WTC11 (cell line): ENCODE results near the gene BRME1. TPM values are rescaled to one million over a fixed set of nuclear protein-coding genes. Genes with fewer than 3 reads are reported as not detected.

Source experiments
- ATF1 ChIP-seq: sonication (generic); formaldehyde crosslinking; IDR thresholded peaks from 2 replicates; pipeline ENCODE4 v1.8.1; 2023; ENCODE audit warnings: mild to moderate bottlenecking, moderate library complexity, missing genetic modification reagents
- CREB1 ChIP-seq: sonication (generic); formaldehyde crosslinking; IDR thresholded peaks from 2 replicates; pipeline ENCODE4 v1.8.0; 2023; ENCODE audit warnings: mild to moderate bottlenecking, missing genetic modification reagents
- CREM ChIP-seq: sonication (generic); formaldehyde crosslinking; IDR thresholded peaks from 2 replicates; pipeline ENCODE4 v1.8.1; 2022; ENCODE audit warnings: mild to moderate bottlenecking, missing genetic modification reagents, moderate library complexity
- ELF4 ChIP-seq: sonication (generic); formaldehyde crosslinking; IDR thresholded peaks from 2 replicates; pipeline ENCODE4 v1.8.1; 2022; ENCODE audit warnings: low read depth, mild to moderate bottlenecking, moderate library complexity, missing genetic modification reagents
- EMX1 ChIP-seq: fragments of 250-450 bp; sonication (Bioruptor Pico); IDR thresholded peaks from 2 replicates; pipeline ENCODE4 v1.8.0; 2021; ENCODE audit warnings: mild to moderate bottlenecking
- ETV6 ChIP-seq: sonication (generic); formaldehyde crosslinking; IDR thresholded peaks from 2 replicates; pipeline ENCODE4 v1.8.1; 2022; ENCODE audit warnings: mild to moderate bottlenecking, missing genetic modification reagents
- FOXJ3 ChIP-seq: sonication (generic); formaldehyde crosslinking; IDR thresholded peaks from 2 replicates; pipeline ENCODE4 v1.9.0; 2021; ENCODE audit warnings: missing genetic modification reagents, mild to moderate bottlenecking, borderline replicate concordance
- IRF2 ChIP-seq: sonication (generic); formaldehyde crosslinking; IDR thresholded peaks from 2 replicates; pipeline ENCODE4 v1.8.0; 2022; ENCODE audit warnings: low read depth, missing genetic modification reagents, borderline replicate concordance
- KAT7 ChIP-seq: sonication (generic); formaldehyde crosslinking; IDR thresholded peaks from 2 replicates; pipeline ENCODE4 v1.8.1; 2023; ENCODE audit warnings: missing genetic modification reagents, mild to moderate bottlenecking, borderline replicate concordance
- MXD4 ChIP-seq: fragments of 250-450 bp; sonication (Bioruptor Pico); IDR thresholded peaks from 2 replicates; pipeline ENCODE4 v1.8.0; 2021; ENCODE audit warnings: mild to moderate bottlenecking, moderate library complexity, borderline replicate concordance
- NFYB ChIP-seq: sonication (generic); formaldehyde crosslinking; conservative IDR thresholded peaks from 2 replicates; pipeline ENCODE4 v1.8.0; 2022; ENCODE audit warnings: low read depth, missing genetic modification reagents
- RELA ChIP-seq: sonication (generic); formaldehyde crosslinking; IDR thresholded peaks from 2 replicates; pipeline ENCODE4 v1.8.1; 2022; ENCODE audit warnings: missing genetic modification reagents, mild to moderate bottlenecking, borderline replicate concordance
- SMAD3 ChIP-seq: sonication (generic); formaldehyde crosslinking; IDR thresholded peaks from 2 replicates; pipeline ENCODE4 v1.8.0; 2022; ENCODE audit warnings: missing genetic modification reagents, mild to moderate bottlenecking, borderline replicate concordance
- SOX15 ChIP-seq: fragments of 250-450 bp; sonication (Bioruptor Pico); IDR thresholded peaks from 2 replicates; pipeline ENCODE4 v1.9.0; 2021; ENCODE audit warnings: mild to moderate bottlenecking
- TCF7 ChIP-seq: sonication (generic); formaldehyde crosslinking; IDR thresholded peaks from 2 replicates; pipeline ENCODE4 v1.8.0; 2022; ENCODE audit warnings: mild to moderate bottlenecking, low read depth, missing genetic modification reagents, moderate library complexity
- TP53 ChIP-seq: sonication (generic); formaldehyde crosslinking; IDR thresholded peaks from 2 replicates; pipeline ENCODE4 v1.8.1; 2023; ENCODE audit warnings: mild to moderate bottlenecking, missing genetic modification reagents
- ZNF121 ChIP-seq: sonication (generic); formaldehyde crosslinking; IDR thresholded peaks from 2 replicates; pipeline ENCODE4 v1.8.0; 2023; ENCODE audit warnings: missing genetic modification reagents
- ZNF232 ChIP-seq: sonication (generic); formaldehyde crosslinking; IDR thresholded peaks from 2 replicates; pipeline ENCODE4 v1.8.0; 2022; ENCODE audit warnings: mild to moderate bottlenecking, missing genetic modification reagents
- ZNF396 ChIP-seq: fragments of 250-450 bp; sonication (Bioruptor Pico); IDR thresholded peaks from 2 replicates; pipeline ENCODE4 v1.8.0; 2021; ENCODE audit warnings: mild to moderate bottlenecking, moderate library complexity, borderline replicate concordance
- ZNF423 ChIP-seq: fragments of 250-450 bp; sonication (Bioruptor Pico); IDR thresholded peaks from 2 replicates; pipeline ENCODE4 v2.1.2; 2022; ENCODE audit warnings: mild to moderate bottlenecking, moderate library complexity
- total RNA-seq: library from RNA; stranded (reverse); gene quantifications from 3 replicates; pipeline ENCODE4 v1.2.3, GENCODE V29; 2021
- TF ChIP-seq, protein P1 (sequence below): sonication (generic); formaldehyde crosslinking; IDR thresholded peaks from 2 replicates; pipeline ENCODE4 v1.8.0; 2023; ENCODE audit warnings: mild to moderate bottlenecking, missing genetic modification reagents
- TF ChIP-seq, protein P2 (sequence below): sonication (generic); formaldehyde crosslinking; IDR thresholded peaks from 2 replicates; pipeline ENCODE4 v1.8.0; 2022; ENCODE audit warnings: mild to moderate bottlenecking, missing genetic modification reagents
- TF ChIP-seq, protein P3 (sequence below): sonication (generic); formaldehyde crosslinking; IDR thresholded peaks from 2 replicates; pipeline ENCODE4 v1.8.1; 2022; ENCODE audit warnings: low read depth, mild to moderate bottlenecking, moderate library complexity, missing genetic modification reagents, borderline replicate concordance
- TF ChIP-seq, protein P4 (sequence below): sonication (generic); formaldehyde crosslinking; conservative IDR thresholded peaks from 2 replicates; pipeline ENCODE4 v1.8.1; 2022; ENCODE audit warnings: mild to moderate bottlenecking, missing genetic modification reagents
- TF ChIP-seq, protein P5 (sequence below): fragments of 200-600 bp; IDR thresholded peaks from 2 replicates; pipeline ENCODE4 v1.8.0; 2022; ENCODE audit warnings: antibody characterized with exemption
- TF ChIP-seq, protein P6 (sequence below): sonication (generic); formaldehyde crosslinking; IDR thresholded peaks from 2 replicates; pipeline ENCODE4 v1.8.0; 2022; ENCODE audit warnings: mild to moderate bottlenecking, missing genetic modification reagents
- TF ChIP-seq, protein P7 (sequence below): sonication (generic); formaldehyde crosslinking; IDR thresholded peaks from 2 replicates; pipeline ENCODE4 v1.8.0; 2022; ENCODE audit warnings: mild to moderate bottlenecking, missing genetic modification reagents
- TF ChIP-seq, protein P8 (sequence below): sonication (generic); formaldehyde crosslinking; IDR thresholded peaks from 2 replicates; pipeline ENCODE4 v1.8.0; 2022; ENCODE audit warnings: mild to moderate bottlenecking, missing genetic modification reagents

BRME1 gene
- total RNA-seq, 1 experiment from 2014 or later: 5.0 TPM

DNA sequence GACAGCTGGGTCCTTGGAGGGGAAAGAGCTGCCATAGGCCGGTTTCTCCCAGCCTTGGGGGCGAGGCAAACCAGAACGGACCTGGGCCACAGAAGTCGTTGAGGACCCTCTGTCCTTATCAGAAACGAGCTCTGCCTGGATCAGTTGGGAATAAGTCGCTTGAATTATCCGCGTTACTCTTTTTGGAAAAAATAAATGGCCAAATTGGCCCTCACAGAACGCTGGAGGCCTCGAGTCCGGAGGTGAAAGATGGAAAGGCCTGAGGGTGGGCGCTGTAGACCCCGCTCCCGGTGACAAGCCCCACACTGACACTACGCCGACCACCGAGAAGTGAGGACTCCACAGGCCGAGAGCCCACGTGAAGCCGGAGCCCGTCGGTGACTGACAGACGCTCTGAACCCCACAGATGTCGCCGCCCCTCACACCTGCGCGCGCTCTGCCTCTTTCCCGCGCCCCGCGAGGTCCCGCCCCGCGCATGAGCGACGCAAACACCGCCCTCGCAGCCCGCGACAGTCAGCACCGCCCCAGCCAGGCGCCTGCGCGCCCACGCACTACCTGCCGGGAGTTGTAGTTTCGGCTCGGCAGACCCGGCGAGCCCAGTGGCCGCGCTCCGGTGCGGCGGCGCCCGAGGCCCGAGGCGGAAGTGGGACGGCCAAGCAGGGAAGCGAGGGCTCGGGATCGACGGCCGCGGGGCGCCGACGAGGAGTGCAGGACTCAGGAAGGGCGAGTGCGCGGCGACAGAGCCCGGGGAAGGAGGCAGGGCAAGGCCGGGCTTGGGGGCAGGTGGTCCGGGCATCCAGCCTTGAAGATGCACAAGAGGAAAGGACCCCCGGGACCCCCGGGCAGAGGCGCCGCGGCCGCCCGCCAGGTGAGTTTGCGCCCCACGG lies at the start of gene BRME1, which contains the start of gene CC2D1A (continued):
- TF ChIP-seq, protein P1, sequence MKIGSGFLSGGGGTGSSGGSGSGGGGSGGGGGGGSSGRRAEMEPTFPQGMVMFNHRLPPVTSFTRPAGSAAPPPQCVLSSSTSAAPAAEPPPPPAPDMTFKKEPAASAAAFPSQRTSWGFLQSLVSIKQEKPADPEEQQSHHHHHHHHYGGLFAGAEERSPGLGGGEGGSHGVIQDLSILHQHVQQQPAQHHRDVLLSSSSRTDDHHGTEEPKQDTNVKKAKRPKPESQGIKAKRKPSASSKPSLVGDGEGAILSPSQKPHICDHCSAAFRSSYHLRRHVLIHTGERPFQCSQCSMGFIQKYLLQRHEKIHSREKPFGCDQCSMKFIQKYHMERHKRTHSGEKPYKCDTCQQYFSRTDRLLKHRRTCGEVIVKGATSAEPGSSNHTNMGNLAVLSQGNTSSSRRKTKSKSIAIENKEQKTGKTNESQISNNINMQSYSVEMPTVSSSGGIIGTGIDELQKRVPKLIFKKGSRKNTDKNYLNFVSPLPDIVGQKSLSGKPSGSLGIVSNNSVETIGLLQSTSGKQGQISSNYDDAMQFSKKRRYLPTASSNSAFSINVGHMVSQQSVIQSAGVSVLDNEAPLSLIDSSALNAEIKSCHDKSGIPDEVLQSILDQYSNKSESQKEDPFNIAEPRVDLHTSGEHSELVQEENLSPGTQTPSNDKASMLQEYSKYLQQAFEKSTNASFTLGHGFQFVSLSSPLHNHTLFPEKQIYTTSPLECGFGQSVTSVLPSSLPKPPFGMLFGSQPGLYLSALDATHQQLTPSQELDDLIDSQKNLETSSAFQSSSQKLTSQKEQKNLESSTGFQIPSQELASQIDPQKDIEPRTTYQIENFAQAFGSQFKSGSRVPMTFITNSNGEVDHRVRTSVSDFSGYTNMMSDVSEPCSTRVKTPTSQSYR (CRISPR knock-in tag): peak; percentile 70; the same call in 1 of the 2 replicates
- TF ChIP-seq TP53 (CRISPR knock-in tag) (peak; percentile 95), CREB1 (peak; percentile 85; the same call in 1 of the 2 replicates), IRF2 (CRISPR knock-in tag) (0 out of 2 replicates have a peak, but pooled peaks have one; percentile 75), ETV6 (CRISPR knock-in tag) (peak; percentile 96), CREM (CRISPR knock-in tag) (peak; percentile 77), KAT7 (CRISPR knock-in tag) (no peak), ZNF396 (CRISPR knock-in tag) (no peak), RELA (CRISPR knock-in tag) (no peak), ATF1 (peak; percentile 94), ZNF232 (CRISPR knock-in tag) (peak; percentile 83; the same call in 1 of the 2 replicates), SMAD3 (CRISPR knock-in tag) (peak; percentile 83; the same call in 1 of the 2 replicates), FOXJ3 (CRISPR knock-in tag) (no peak), NFYB (CRISPR knock-in tag) (peak; percentile 52), ELF4 (CRISPR knock-in tag) (0 out of 2 replicates have a peak, but pooled peaks have one; percentile 64), MXD4 (CRISPR knock-in tag) (no peak), SOX15 (CRISPR knock-in tag) (no peak), TCF7 (CRISPR knock-in tag) (0 out of 2 replicates have a peak, but pooled peaks have one; percentile 61), ZNF121 (CRISPR knock-in tag) (no peak), ZNF423 (CRISPR knock-in tag) (no peak), EMX1 (CRISPR knock-in tag) (no peak)
- TF ChIP-seq, protein P2, sequence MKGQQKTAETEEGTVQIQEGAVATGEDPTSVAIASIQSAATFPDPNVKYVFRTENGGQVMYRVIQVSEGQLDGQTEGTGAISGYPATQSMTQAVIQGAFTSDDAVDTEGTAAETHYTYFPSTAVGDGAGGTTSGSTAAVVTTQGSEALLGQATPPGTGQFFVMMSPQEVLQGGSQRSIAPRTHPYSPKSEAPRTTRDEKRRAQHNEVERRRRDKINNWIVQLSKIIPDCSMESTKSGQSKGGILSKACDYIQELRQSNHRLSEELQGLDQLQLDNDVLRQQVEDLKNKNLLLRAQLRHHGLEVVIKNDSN (CRISPR knock-in tag): peak; percentile 80
- TF ChIP-seq, protein P3, sequence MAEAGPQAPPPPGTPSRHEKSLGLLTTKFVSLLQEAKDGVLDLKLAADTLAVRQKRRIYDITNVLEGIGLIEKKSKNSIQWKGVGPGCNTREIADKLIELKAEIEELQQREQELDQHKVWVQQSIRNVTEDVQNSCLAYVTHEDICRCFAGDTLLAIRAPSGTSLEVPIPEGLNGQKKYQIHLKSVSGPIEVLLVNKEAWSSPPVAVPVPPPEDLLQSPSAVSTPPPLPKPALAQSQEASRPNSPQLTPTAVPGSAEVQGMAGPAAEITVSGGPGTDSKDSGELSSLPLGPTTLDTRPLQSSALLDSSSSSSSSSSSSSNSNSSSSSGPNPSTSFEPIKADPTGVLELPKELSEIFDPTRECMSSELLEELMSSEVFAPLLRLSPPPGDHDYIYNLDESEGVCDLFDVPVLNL (CRISPR knock-in tag): peak; percentile 97
- TF ChIP-seq, protein P4, sequence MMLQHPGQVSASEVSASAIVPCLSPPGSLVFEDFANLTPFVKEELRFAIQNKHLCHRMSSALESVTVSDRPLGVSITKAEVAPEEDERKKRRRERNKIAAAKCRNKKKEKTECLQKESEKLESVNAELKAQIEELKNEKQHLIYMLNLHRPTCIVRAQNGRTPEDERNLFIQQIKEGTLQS (CRISPR knock-in tag): no peak
- TF ChIP-seq, protein P5, sequence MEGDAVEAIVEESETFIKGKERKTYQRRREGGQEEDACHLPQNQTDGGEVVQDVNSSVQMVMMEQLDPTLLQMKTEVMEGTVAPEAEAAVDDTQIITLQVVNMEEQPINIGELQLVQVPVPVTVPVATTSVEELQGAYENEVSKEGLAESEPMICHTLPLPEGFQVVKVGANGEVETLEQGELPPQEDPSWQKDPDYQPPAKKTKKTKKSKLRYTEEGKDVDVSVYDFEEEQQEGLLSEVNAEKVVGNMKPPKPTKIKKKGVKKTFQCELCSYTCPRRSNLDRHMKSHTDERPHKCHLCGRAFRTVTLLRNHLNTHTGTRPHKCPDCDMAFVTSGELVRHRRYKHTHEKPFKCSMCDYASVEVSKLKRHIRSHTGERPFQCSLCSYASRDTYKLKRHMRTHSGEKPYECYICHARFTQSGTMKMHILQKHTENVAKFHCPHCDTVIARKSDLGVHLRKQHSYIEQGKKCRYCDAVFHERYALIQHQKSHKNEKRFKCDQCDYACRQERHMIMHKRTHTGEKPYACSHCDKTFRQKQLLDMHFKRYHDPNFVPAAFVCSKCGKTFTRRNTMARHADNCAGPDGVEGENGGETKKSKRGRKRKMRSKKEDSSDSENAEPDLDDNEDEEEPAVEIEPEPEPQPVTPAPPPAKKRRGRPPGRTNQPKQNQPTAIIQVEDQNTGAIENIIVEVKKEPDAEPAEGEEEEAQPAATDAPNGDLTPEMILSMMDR: no peak
- TF ChIP-seq, protein P6, sequence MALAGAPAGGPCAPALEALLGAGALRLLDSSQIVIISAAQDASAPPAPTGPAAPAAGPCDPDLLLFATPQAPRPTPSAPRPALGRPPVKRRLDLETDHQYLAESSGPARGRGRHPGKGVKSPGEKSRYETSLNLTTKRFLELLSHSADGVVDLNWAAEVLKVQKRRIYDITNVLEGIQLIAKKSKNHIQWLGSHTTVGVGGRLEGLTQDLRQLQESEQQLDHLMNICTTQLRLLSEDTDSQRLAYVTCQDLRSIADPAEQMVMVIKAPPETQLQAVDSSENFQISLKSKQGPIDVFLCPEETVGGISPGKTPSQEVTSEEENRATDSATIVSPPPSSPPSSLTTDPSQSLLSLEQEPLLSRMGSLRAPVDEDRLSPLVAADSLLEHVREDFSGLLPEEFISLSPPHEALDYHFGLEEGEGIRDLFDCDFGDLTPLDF (CRISPR knock-in tag): peak; percentile 95
- TF ChIP-seq, protein P7, sequence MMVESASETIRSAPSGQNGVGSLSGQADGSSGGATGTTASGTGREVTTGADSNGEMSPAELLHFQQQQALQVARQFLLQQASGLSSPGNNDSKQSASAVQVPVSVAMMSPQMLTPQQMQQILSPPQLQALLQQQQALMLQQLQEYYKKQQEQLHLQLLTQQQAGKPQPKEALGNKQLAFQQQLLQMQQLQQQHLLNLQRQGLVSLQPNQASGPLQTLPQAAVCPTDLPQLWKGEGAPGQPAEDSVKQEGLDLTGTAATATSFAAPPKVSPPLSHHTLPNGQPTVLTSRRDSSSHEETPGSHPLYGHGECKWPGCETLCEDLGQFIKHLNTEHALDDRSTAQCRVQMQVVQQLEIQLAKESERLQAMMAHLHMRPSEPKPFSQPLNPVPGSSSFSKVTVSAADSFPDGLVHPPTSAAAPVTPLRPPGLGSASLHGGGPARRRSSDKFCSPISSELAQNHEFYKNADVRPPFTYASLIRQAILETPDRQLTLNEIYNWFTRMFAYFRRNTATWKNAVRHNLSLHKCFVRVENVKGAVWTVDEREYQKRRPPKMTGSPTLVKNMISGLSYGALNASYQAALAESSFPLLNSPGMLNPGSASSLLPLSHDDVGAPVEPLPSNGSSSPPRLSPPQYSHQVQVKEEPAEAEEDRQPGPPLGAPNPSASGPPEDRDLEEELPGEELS (CRISPR knock-in tag): peak; percentile 92
- TF ChIP-seq, protein P8, sequence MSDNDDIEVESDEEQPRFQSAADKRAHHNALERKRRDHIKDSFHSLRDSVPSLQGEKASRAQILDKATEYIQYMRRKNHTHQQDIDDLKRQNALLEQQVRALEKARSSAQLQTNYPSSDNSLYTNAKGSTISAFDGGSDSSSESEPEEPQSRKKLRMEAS (CRISPR knock-in tag): peak; percentile 100
